NOMO-1 treated with DMSO at 0.1 percent for 48 hours (cell line): Measurements from ENCODE around the gene SMURF1.

Source experiments
- DNase-seq: peaks from one replicate; lab custom pipeline; 2025; ENCODE audit not compliant: unreplicated experiment; lab: John Stamatoyannopoulos, UW

The SMURF1 gene

GRCh38 chr7:99031496-99031895 lies 112.4 kb downstream of the SMURF1 start:
- DNase-seq = no peak

- DNase-seq = no peak
Measured at GRCh38 chr7:99030951-99031350, 113.0 kb downstream of the SMURF1 start.

GRCh38 chr7:99030457-99030856 lies 113.5 kb downstream of the SMURF1 start:
- no peak for DNase-seq

- no peak for DNase-seq
Measured at GRCh38 chr7:99029466-99030435, 114.2 kb downstream of the SMURF1 start.

- DNase-seq = no peak
Measured at GRCh38 chr7:99028261-99028973, 115.5 kb downstream of the SMURF1 start.

GRCh38 chr7:99027841-99028240 lies 116.1 kb downstream of the SMURF1 start:
- no peak for DNase-seq

GRCh38 chr7:99027241-99027640 lies 116.7 kb downstream of the SMURF1 start:
- DNase-seq = no peak

GRCh38 chr7:99024066-99024465 lies 119.8 kb downstream of the SMURF1 start:
- no peak for DNase-seq

GRCh38 chr7:99021941-99022560 lies 121.9 kb downstream of the SMURF1 start:
- peak; percentile 33 for DNase-seq

GRCh38 chr7:99020413-99020715 lies 123.5 kb downstream of the SMURF1 start:
- DNase-seq = no peak

GRCh38 chr7:99019523-99020412 lies 124.1 kb downstream of the SMURF1 start:
- DNase-seq = no peak

GRCh38 chr7:99016196-99016595 lies 127.7 kb downstream of the SMURF1 start:
- DNase-seq = no peak

GRCh38 chr7:99014113-99014985 lies 129.6 kb downstream of the SMURF1 start:
- no peak for DNase-seq

- no peak for DNase-seq
Measured at GRCh38 chr7:99013266-99014112, 130.4 kb downstream of the SMURF1 start.

- DNase-seq = no peak
Measured at GRCh38 chr7:99012722-99013121, 131.2 kb downstream of the SMURF1 start.

- no peak for DNase-seq
Measured at GRCh38 chr7:99011706-99012404, 132.1 kb downstream of the SMURF1 start.

GRCh38 chr7:99011341-99011705 lies 132.6 kb downstream of the SMURF1 start:
- no peak for DNase-seq

- no peak for DNase-seq
Measured at GRCh38 chr7:99010281-99010680, 133.6 kb downstream of the SMURF1 start.
